GM18498 (cell line): ENCODE data around the gene FAM3B.
"Not testable (repeated sequence)": the region's sequence is repeated elsewhere in the genome, so short reads cannot be mapped to it uniquely, and the experiment has no call there.

Experiments
- ATAC-seq: cut with Tn5 transposase; IDR thresholded peaks from one replicate; pipeline ENCODE4 v1.9.1; 2021; ENCODE audit warnings: mild to moderate bottlenecking, moderate library complexity; ENCODE audit not compliant: unreplicated experiment

The FAM3B gene

GRCh38 chr21:41316200-41317062 is at the start of gene FAM3B:
Gene FAM3B, plus strand, starts transcription at chr21:41316801. Its CDS starts 79 bp downstream, at chr21:41316880.
- ATAC-seq: no peak

- ATAC-seq: no peak
Observed at GRCh38 chr21:41267346-41267745, 49.3 kb upstream of the FAM3B start.

- no peak for ATAC-seq
Observed at GRCh38 chr21:41269535-41269934, 47.1 kb upstream of the FAM3B start.

- ATAC-seq: no peak
Observed at GRCh38 chr21:41277196-41277595, 39.4 kb upstream of the FAM3B start.

- no peak for ATAC-seq
Observed at GRCh38 chr21:41277846-41278245, 38.8 kb upstream of the FAM3B start.

GRCh38 chr21:41280115-41280919 is 36.3 kb upstream of the FAM3B start:
- ATAC-seq: no peak

- no peak for ATAC-seq
Observed at GRCh38 chr21:41282412-41282811, 34.2 kb upstream of the FAM3B start.

GRCh38 chr21:41283211-41283818 is 33.3 kb upstream of the FAM3B start:
- no peak for ATAC-seq

- ATAC-seq: no peak
Observed at GRCh38 chr21:41289431-41289830, 27.2 kb upstream of the FAM3B start.

- ATAC-seq: no peak
Observed at GRCh38 chr21:41290106-41290799, 26.3 kb upstream of the FAM3B start.

GRCh38 chr21:41294548-41295231 is 21.9 kb upstream of the FAM3B start:
- ATAC-seq: no peak

GRCh38 chr21:41295721-41296254 is 20.8 kb upstream of the FAM3B start:
- ATAC-seq: no peak

GRCh38 chr21:41302976-41303375 is 13.6 kb upstream of the FAM3B start:
- ATAC-seq: no peak

- ATAC-seq: no peak
Observed at GRCh38 chr21:41304068-41304720, 12.4 kb upstream of the FAM3B start.

- no peak for ATAC-seq
Observed at GRCh38 chr21:41307219-41307618, 9.4 kb upstream of the FAM3B start.

GRCh38 chr21:41313285-41314164 is 3.1 kb upstream of the FAM3B start:
- ATAC-seq: not testable (repeated sequence)

- no peak for ATAC-seq
Observed at GRCh38 chr21:41315726-41316125, 875 bp upstream of the FAM3B start.

- no peak for ATAC-seq
Observed at GRCh38 chr21:41317063-41317392, 427 bp downstream of the FAM3B start.

- ATAC-seq: no peak
Observed at GRCh38 chr21:41317458-41317857, 857 bp downstream of the FAM3B start.
